Measurements from ENCODE around the gene DDX25. TPM values are rescaled to one million over a fixed set of nuclear protein-coding genes. Genes with fewer than 3 reads are reported as not detected.

Gene DDX25
- total RNA-seq, 4 donors from 2014 or later = 0.38 TPM; not detected in 3

- no peak overlapping the region for H3K27ac ChIP-seq
- TF ChIP-seq POLR2A (IDR thresholded peaks at IDR 0.05) = no peak
- TF ChIP-seq, protein P1, sequence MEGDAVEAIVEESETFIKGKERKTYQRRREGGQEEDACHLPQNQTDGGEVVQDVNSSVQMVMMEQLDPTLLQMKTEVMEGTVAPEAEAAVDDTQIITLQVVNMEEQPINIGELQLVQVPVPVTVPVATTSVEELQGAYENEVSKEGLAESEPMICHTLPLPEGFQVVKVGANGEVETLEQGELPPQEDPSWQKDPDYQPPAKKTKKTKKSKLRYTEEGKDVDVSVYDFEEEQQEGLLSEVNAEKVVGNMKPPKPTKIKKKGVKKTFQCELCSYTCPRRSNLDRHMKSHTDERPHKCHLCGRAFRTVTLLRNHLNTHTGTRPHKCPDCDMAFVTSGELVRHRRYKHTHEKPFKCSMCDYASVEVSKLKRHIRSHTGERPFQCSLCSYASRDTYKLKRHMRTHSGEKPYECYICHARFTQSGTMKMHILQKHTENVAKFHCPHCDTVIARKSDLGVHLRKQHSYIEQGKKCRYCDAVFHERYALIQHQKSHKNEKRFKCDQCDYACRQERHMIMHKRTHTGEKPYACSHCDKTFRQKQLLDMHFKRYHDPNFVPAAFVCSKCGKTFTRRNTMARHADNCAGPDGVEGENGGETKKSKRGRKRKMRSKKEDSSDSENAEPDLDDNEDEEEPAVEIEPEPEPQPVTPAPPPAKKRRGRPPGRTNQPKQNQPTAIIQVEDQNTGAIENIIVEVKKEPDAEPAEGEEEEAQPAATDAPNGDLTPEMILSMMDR (IDR thresholded peaks at IDR 0.05) = no peak
- H3K4me1 ChIP-seq = no peaks in the 10 kb centered on the region
- DNase-seq = no peak
- no peak overlapping the region for H3K4me3 ChIP-seq
- no peaks in the 10 kb centered on the region for H3K36me3 ChIP-seq
- H3K9me3 ChIP-seq = no peaks in the 10 kb centered on the region
- H3K27me3 ChIP-seq = peaks cover 0 to 18% (median 0%) of the 10 kb centered on the region in 4 donors
- intact Hi-C loops (cut with DNase I) = no loop called here
- WGBS, 2 donors = 62 to 64% methylated on average over 3 of the region's 3 CpGs
Observed at GRCh38 chr11:125925804-125926203, 21.5 kb downstream of the DDX25 start.

DNA sequence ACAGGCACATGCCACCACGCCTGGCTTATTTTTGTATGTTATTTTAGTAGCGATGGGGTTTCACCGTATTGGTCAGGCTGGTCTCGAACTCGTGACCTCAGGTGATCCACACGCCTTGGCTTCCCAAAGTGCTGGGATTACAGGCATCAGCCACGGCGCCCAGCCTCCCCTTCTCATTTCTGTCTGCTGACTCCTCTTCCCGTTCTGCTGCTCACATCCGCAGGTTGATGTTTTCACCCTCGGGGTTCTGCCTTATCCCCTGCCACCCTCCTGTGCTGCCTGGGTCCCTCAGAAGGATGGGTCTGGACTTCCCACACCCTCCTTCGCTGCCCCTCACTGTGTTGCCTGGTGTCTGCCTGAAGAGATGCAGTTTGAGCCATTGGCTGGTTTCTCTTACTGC, 22.4 kb downstream of the DDX25 start:
- no peak for DNase-seq
- Histone ChIP-seq H3K9me3 (no peaks in the 10 kb centered on the region), H3K4me1 (no peaks in the 10 kb centered on the region), H3K4me3 (no peak overlapping the region), H3K36me3 (no peaks in the 10 kb centered on the region), H3K27me3 (peaks cover 0 to 18% (median 0%) of the 10 kb centered on the region in 4 donors), H3K27ac (no peak overlapping the region)
- 83 to 86% methylated on average over 12 of the region's 12 CpGs for WGBS, 2 donors
- TF ChIP-seq POLR2A (IDR thresholded peaks at IDR 0.05) = no peak
- TF ChIP-seq, protein P1 (IDR thresholded peaks at IDR 0.05) = no peak
- intact Hi-C loops (cut with DNase I) = no loop called here

GRCh38 chr11:125929445-125930075, 25.3 kb downstream of the DDX25 start:
- TF ChIP-seq, protein P1 (IDR thresholded peaks at IDR 0.05) = no peak
- no peak for TF ChIP-seq POLR2A (IDR thresholded peaks at IDR 0.05)
- Histone ChIP-seq H3K4me1 (no peaks in the 10 kb centered on the region), H3K27me3 (peaks cover 0 to 13% (median 0%) of the 10 kb centered on the region in 4 donors), H3K4me3 (no peak overlapping the region), H3K36me3 (no peaks in the 10 kb centered on the region), H3K27ac (no peak overlapping the region), H3K9me3 (no peaks in the 10 kb centered on the region)
- no peak for DNase-seq
- 72 to 88% methylated on average over 1 to 7 of the region's 9 CpGs for WGBS, 2 donors
- intact Hi-C loops (cut with DNase I) = no loop called here

GRCh38 chr11:125930076-125930450, 25.8 kb downstream of the DDX25 start:
- DNase-seq = no peak
- intact Hi-C loops (cut with DNase I) = no loop called here
- TF ChIP-seq, protein P1 (IDR thresholded peaks at IDR 0.05) = no peak
- H3K4me3 ChIP-seq = no peak overlapping the region
- no peaks in the 10 kb centered on the region for H3K9me3 ChIP-seq
- peaks cover 0 to 13% (median 0%) of the 10 kb centered on the region in 4 donors for H3K27me3 ChIP-seq
- WGBS, 2 donors = 80 to 93% methylated on average over 10 to 11 of the region's 11 CpGs
- H3K4me1 ChIP-seq = no peaks in the 10 kb centered on the region
- H3K36me3 ChIP-seq = no peaks in the 10 kb centered on the region
- no peak overlapping the region for H3K27ac ChIP-seq

GRCh38 chr11:125931116-125931515, 26.8 kb downstream of the DDX25 start:
- intact Hi-C loops (cut with DNase I) = no loop called here
- no peak for DNase-seq
- Histone ChIP-seq H3K9me3 (no peaks in the 10 kb centered on the region), H3K4me3 (no peak overlapping the region), H3K36me3 (no peaks in the 10 kb centered on the region), H3K27me3 (peaks cover 0 to 13% (median 0%) of the 10 kb centered on the region in 4 donors), H3K27ac (no peak overlapping the region), H3K4me1 (peaks cover 0 to 7% (median 5%) of the 10 kb centered on the region in 3 donors)
- TF ChIP-seq POLR2A (IDR thresholded peaks at IDR 0.05) = no peak
- TF ChIP-seq, protein P1 (IDR thresholded peaks at IDR 0.05) = no peak
- WGBS, 2 donors = 62 to 71% methylated on average over 3 of the region's 3 CpGs
